ENCODE data around the gene GJD4. TPM values are rescaled to one million over a fixed set of nuclear protein-coding genes. Genes with fewer than 3 reads are reported as not detected.

GJD4 gene
- total RNA-seq, 1 experiment from 2014 or later, result not detected

DNA sequence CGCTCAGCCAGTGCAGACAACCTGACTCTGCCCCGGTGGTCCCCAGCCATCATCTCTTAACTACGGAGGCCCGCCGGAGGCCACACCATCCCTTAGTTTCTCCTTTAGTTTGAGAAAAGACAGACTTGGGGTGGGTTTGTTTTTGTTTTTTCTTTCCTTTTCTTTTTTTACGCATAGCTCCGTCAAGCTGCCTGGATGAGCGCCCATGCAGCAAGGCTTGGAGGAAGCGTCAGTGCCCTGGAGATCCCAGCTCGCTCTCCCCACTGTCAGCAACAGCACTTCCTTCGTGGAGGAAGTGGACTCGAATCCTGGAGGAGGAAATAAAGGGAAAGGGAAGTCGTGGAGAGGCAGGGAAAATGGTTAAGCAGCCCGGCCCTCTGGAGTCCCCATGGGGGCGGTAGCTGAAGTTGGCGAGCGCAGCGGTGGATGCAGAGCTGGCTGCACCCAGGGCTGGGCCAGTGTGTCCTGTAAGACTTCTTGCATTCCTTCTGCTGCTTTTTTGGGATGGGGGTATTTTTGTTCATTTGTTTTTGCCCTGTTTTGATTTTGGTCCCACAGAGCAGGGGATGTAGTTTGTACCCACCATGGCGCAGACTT lies 35.9 kb upstream of the GJD4 start:
- intact Hi-C loops (cut with micrococcal nuclease), result loop anchor here (10.0 kb wide), 1 partner anchor 444 kb away; the partner anchor contains the start of gene CREM
- Mint-ChIP-seq H3K4me3 (ENCODE audit: unreplicated experiment) (no peak overlapping the region), H3K27ac (ENCODE audit: low read depth, unreplicated experiment) (no peak overlapping the region), H3K36me3 (ENCODE audit: insufficient read depth, unreplicated experiment) (peaks cover 56% of the 10 kb centered on the region), H3K27me3 (ENCODE audit: insufficient read depth, unreplicated experiment) (no peaks in the 10 kb centered on the region), H3K9me3 (ENCODE audit: unreplicated experiment) (no peaks in the 10 kb centered on the region), H3K4me1 (ENCODE audit: insufficient read depth, unreplicated experiment) (no peaks in the 10 kb centered on the region)
- POLR2A ChIA-PET, result no interaction called here
- CTCF ChIA-PET, result interaction anchor here (0.6 to 0.9 kb wide), 3 partner anchors 8 to 434 kb away, joined by 3 to 5 read pairs (median 4); no protein-coding TSS in a partner anchor
- TF ChIP-seq, protein P1, sequence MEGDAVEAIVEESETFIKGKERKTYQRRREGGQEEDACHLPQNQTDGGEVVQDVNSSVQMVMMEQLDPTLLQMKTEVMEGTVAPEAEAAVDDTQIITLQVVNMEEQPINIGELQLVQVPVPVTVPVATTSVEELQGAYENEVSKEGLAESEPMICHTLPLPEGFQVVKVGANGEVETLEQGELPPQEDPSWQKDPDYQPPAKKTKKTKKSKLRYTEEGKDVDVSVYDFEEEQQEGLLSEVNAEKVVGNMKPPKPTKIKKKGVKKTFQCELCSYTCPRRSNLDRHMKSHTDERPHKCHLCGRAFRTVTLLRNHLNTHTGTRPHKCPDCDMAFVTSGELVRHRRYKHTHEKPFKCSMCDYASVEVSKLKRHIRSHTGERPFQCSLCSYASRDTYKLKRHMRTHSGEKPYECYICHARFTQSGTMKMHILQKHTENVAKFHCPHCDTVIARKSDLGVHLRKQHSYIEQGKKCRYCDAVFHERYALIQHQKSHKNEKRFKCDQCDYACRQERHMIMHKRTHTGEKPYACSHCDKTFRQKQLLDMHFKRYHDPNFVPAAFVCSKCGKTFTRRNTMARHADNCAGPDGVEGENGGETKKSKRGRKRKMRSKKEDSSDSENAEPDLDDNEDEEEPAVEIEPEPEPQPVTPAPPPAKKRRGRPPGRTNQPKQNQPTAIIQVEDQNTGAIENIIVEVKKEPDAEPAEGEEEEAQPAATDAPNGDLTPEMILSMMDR (IDR thresholded peaks at IDR 0.05; ENCODE audit: unreplicated experiment), result no peak
- DNase-seq (ENCODE audit: unreplicated experiment), result no peak
- BruUV-seq (replicated peaks), result TSS peak; percentile 38

DNA sequence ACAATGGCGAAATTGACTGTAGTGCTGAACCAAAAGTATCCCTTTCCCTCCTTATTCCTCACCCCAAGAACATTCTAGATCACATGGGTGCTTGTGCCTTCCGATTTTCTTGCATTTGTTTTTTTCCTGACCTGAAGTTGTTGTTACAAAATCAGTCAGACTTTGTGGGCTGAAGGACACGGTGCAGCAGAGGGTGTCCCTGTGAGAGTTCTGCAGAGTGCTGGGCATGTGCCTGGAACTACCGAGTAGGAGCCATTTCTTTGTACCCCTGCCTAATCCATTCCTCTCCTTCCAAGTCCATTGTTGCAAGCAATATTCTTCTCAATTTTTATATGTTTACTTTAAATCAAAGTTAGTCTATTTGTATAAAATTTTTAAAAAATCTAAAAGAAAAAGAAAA lies 35.3 kb upstream of the GJD4 start:
- TF ChIP-seq, protein P1 (IDR thresholded peaks at IDR 0.05; ENCODE audit: unreplicated experiment), result no peak
- POLR2A ChIA-PET, result no interaction called here
- no peak overlapping the region for H3K4me3 Mint-ChIP-seq (ENCODE audit: unreplicated experiment)
- H3K4me1 Mint-ChIP-seq (ENCODE audit: insufficient read depth, unreplicated experiment), result no peaks in the 10 kb centered on the region
- H3K9me3 Mint-ChIP-seq (ENCODE audit: unreplicated experiment), result no peaks in the 10 kb centered on the region
- peaks cover 63% of the 10 kb centered on the region for H3K36me3 Mint-ChIP-seq (ENCODE audit: insufficient read depth, unreplicated experiment)
- intact Hi-C loops (cut with micrococcal nuclease), result loop anchor here (10.0 kb wide), 1 partner anchor 445 kb away; the partner anchor contains the start of gene CREM
- H3K27ac Mint-ChIP-seq (ENCODE audit: low read depth, unreplicated experiment), result no peak overlapping the region
- no peak for DNase-seq (ENCODE audit: unreplicated experiment)
- BruUV-seq (replicated peaks), result no TSS peak
- CTCF ChIA-PET, result interaction anchor here (0.9 kb wide), 1 partner anchor 9 kb away, joined by 3 read pairs; no protein-coding TSS in a partner anchor
- no peaks in the 10 kb centered on the region for H3K27me3 Mint-ChIP-seq (ENCODE audit: insufficient read depth, unreplicated experiment)

DNA sequence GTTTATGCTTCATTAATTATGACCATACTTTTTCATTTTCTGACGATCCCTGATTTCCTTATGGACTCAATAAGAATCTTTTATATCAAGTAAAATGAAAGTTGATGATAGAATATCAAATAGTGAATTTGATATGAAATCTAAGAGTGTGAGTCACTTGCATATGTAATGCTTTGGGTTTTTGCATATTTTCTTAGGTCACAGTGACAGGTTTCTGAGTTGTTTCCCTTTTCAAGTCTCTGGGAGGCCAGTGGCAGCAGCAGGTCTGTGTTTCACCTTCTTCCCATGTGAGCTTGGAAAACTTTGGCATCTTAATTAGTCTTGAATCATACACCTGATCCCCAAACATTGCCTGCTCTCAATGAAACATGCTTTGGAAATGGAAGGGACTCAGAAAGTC lies 34.7 kb upstream of the GJD4 start:
- ChIA-PET CTCF (no interaction called here), POLR2A (no interaction called here)
- intact Hi-C loops (cut with micrococcal nuclease), result no loop called here
- Mint-ChIP-seq H3K27me3 (ENCODE audit: insufficient read depth, unreplicated experiment) (no peaks in the 10 kb centered on the region), H3K36me3 (ENCODE audit: insufficient read depth, unreplicated experiment) (peaks cover 68% of the 10 kb centered on the region), H3K27ac (ENCODE audit: low read depth, unreplicated experiment) (no peak overlapping the region), H3K9me3 (ENCODE audit: unreplicated experiment) (no peaks in the 10 kb centered on the region), H3K4me1 (ENCODE audit: insufficient read depth, unreplicated experiment) (no peaks in the 10 kb centered on the region), H3K4me3 (ENCODE audit: unreplicated experiment) (no peak overlapping the region)
- no TSS peak for BruUV-seq (replicated peaks)
- TF ChIP-seq, protein P1 (IDR thresholded peaks at IDR 0.05; ENCODE audit: unreplicated experiment), result no peak
- DNase-seq (ENCODE audit: unreplicated experiment), result no peak

DNA sequence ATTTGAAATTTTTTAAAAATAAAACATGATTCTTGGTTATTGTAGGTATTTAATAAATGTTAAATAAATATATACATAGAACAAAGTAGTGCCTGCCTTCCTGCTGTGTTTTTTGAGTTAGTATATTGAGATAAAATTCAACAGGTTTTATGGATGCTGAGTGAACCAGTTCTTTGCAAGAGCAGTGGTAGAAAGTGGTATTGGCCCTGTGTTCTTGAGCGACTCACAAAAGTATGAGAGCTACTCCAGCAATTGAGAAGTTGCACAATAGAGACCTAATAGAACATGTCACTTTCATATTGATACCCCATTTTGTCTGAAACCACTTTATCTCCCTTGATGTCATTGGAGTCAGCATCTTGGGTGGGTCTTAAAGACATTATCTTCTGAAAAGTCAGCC lies 32.6 kb upstream of the GJD4 start:
- no peak for DNase-seq (ENCODE audit: unreplicated experiment)
- H3K4me1 Mint-ChIP-seq (ENCODE audit: insufficient read depth, unreplicated experiment), result no peaks in the 10 kb centered on the region
- no peaks in the 10 kb centered on the region for H3K27me3 Mint-ChIP-seq (ENCODE audit: insufficient read depth, unreplicated experiment)
- intact Hi-C loops (cut with micrococcal nuclease), result no loop called here
- H3K4me3 Mint-ChIP-seq (ENCODE audit: unreplicated experiment), result no peak overlapping the region
- no peak overlapping the region for H3K27ac Mint-ChIP-seq (ENCODE audit: low read depth, unreplicated experiment)
- POLR2A ChIA-PET, result interaction anchor here (1.2 kb wide), 1 partner anchor 12 kb away, joined by 3 read pairs; no protein-coding TSS in a partner anchor
- TF ChIP-seq, protein P1 (IDR thresholded peaks at IDR 0.05; ENCODE audit: unreplicated experiment), result no peak
- peaks cover 59% of the 10 kb centered on the region for H3K36me3 Mint-ChIP-seq (ENCODE audit: insufficient read depth, unreplicated experiment)
- no peaks in the 10 kb centered on the region for H3K9me3 Mint-ChIP-seq (ENCODE audit: unreplicated experiment)
- BruUV-seq (replicated peaks), result no TSS peak
- CTCF ChIA-PET, result interaction anchor here (1.1 kb wide), 1 partner anchor 333 kb away, joined by 3 read pairs; no protein-coding TSS in a partner anchor

All from MCF 10A (cell line).